ENCODE measurements around the gene ACAN. TPM values are rescaled to one million over a fixed set of nuclear protein-coding genes. Genes with fewer than 3 reads are reported as not detected.

ACAN gene
- total RNA-seq, 1 donor from 2014 or later = 1.4 TPM

DNA sequence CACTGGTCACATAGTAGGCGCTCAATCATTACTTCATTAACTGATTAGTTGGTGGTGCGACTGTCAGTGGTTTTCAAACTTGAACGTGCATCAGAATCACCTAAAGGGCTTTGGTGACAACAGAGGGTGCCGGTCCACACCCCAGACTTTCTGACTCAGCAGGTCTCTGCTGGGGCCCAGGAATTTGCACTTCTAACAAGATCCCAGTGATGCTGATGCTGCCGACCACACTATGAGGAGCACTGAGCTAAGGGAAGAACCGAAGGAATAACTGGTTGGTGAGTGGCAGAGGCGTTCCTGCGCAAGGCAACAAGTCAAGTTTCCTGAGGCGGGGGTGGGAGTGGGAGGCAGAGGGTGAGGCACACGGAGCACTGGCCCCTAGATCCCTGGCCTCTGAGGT, 73.3 kb downstream of the ACAN start:
- DNase-seq (ENCODE audit: low spot score) = no peak

DNA sequence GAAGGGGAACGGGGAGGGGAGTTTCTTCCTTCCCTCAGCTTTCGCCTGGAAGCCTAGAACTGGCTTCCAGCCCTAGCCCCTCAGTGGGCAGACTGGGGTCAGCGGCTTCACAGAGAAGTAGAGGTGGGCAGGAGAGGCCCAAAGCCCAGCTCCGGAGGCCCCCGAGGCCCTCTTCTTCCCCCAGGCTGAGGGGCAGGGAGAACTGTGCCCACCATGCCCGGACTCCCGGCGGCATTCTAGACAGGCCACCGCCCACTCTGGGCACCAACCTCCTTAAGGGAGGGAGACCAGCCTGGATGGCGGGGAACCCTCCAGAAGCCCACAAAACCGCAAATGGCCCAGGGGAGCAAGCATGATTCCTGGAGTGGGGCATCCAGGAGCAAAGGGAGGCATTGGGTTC, 74.2 kb downstream of the ACAN start:
- no peak for DNase-seq (ENCODE audit: low spot score)

- no peak for DNase-seq (ENCODE audit: low spot score)
Measured at GRCh38 chr15:88877906-88878305, 74.7 kb downstream of the ACAN start.

- DNase-seq (ENCODE audit: low spot score) = no peak
Measured at GRCh38 chr15:88878720-88879184, 75.5 kb downstream of the ACAN start.

DNA sequence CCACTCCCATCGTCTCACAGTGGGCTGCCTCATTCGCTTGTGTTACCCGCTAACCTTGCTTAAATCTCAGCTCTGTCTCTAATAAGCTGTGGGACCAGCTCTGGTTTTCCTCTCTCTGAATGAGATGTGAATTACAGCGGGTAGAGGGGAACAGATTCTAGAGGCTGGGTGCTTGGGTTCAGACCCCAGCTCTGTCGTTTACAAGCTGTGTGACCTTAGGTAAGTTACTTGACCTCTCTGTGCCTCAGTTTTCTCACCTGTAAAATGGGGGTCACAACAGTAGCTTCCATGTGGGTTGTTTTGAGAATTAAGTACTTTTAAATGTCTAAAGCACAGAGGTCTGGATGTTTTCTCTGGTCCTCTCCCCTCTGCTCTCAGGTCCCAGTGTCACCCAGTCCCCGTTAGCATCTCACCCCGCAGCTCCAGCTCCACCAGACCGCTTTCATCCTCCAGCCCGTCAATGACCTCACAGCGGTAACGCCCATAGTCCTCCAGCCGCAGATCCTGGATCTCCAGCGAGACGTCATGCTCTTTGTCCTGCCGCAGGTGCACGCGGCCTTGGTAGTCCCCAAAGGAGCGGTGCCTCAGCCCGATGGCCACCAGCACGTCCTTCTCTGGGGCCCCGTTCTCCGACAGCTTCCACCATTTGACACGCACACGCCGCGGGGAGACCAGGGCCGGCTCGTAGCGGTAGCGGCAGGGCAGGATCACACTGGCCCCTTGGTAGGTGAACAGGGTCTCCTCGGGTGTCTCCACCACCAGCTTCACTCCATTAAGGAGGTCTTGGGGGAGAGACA, 77.9 kb downstream of the ACAN start:
- no peak for DNase-seq (ENCODE audit: low spot score)

DNA sequence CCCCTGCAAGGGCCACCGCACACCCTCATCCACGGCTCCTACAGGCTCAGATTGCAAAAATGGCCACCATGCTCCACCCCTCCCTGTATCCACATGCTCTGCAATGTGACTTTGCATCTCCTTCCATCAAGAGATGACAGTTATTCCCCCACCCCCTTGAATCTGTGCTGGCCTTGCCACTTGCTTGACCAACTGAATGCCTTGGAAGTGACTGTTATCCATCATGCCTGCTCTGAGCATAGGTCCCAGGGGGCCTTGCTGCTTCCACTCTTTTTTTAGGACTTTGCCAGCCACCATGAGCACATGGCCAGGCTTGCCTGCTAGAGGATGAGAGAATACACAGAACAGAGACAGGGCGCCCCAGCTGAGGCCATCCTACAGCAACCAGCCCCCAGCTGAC, 78.5 kb downstream of the ACAN start:
- no peak for DNase-seq (ENCODE audit: low spot score)

DNA sequence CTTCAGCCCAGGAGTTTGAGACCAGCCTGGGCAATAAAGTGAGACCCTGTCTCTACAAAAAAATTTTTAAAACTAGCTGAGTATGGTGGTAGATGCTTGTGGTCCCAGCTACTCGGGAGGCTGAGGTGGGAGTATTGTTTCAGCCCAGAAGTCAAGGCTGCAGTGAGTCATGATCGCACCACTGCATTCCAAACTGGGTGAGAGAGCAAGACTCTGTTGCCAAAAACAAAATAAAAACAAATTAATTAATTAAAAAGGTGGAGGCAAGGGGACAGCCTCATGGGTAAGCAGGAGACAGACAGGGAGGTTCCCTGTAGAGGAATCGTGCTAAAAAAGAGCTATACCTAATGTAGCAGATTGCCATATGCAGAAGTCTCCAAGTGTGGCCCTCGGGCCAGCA, 79.5 kb downstream of the ACAN start:
- no peak for DNase-seq (ENCODE audit: low spot score)

DNA sequence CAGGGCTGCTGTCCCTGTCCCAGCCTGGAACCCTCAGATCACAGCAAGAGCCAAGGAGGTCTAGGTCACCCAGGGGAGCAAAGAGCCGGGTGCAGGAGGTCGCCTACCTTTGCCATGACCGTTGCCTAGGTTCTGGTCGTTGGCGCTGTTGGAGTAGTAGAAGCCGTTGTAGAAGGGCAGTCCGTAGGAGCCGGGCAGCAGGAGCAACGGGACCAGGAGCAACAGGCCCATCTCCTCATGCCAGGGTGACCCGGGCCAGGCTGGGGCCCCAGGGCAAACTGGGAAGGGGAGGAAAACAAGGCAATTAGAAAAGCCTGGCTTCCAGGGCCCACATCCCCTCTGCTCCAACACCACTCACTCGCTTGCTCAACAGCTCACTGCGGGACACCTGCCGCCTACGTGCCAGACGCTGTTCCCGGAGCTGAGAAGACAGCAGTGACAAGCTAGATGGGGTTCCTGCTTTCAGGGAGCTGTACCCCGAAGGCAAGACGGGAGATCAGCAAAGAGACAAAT, 83.9 kb downstream of the ACAN start:
- no peak for DNase-seq (ENCODE audit: low spot score)

DNA sequence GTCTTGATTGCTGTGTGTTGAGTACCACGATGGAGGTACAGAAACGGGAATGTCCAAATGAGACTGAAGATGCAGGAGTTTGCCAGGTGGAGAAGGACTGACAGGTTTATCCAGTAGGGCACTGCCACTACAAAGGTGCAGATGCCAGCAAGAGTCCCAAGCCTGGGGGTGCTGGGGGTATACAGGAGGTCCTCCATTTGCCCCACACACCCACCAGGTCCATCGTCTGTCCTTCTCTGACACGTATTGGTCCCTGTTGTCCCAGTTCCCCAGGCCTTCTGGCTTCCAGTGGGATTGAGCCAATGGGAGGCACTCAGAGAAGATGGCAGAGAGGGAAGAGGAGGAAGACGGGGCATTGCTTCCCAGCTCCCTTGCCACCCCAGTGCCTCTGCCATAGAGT, 85.5 kb downstream of the ACAN start:
- no peak for DNase-seq (ENCODE audit: low spot score)

- no peak for DNase-seq (ENCODE audit: low spot score)
Measured at GRCh38 chr15:88890495-88890894, 87.3 kb downstream of the ACAN start.

DNA sequence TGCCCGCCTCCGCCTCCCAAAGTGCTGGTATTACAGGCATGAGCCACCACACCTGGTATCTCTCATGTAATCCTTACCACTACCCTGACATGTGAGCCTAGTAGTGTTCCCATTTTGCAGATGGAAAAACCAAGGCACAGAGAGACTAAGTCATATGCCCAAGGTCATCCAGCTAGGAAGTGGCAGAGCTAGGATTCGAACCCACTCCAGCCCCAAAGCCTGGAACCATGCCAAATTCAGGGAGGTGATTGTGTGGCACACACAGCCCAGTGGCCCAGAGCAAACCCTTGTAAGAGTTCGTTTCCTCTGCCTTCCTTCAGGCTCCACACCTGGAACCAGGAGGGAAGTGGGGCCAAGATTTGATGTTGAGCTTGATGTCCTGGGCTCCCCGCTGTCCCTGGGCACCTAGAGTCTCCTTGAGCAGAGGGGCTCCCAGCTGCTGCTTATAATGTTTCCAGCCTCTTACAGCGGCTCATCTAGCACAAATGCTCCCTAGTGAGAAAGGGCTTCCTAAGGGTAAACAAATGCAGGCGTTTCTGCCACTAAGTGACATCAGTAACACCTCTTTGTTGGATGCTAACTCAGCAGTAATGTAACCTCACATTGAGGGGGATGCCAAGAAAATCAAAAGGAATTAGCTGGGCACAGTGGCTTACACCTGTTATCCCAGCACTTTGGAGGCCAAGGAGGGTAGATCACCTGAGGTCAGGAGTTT, 88.5 kb downstream of the ACAN start:
- no peak for DNase-seq (ENCODE audit: low spot score)

GRCh38 chr15:88894348-88894818, 91.1 kb downstream of the ACAN start:
- no peak for DNase-seq (ENCODE audit: low spot score)

- DNase-seq (ENCODE audit: low spot score) = no peak
Measured at GRCh38 chr15:88894819-88895767, 91.9 kb downstream of the ACAN start, which contains the start of gene HAPLN3. Gene HAPLN3 (minus strand): TSS chr15:88895544. CDS start chr15:88887298, 8,246 bp downstream.

GRCh38 chr15:88896333-88897033, 93.2 kb downstream of the ACAN start:
- no peak for DNase-seq (ENCODE audit: low spot score)

GRCh38 chr15:88897142-88897455, 93.9 kb downstream of the ACAN start:
- no peak for DNase-seq (ENCODE audit: low spot score)

DNA sequence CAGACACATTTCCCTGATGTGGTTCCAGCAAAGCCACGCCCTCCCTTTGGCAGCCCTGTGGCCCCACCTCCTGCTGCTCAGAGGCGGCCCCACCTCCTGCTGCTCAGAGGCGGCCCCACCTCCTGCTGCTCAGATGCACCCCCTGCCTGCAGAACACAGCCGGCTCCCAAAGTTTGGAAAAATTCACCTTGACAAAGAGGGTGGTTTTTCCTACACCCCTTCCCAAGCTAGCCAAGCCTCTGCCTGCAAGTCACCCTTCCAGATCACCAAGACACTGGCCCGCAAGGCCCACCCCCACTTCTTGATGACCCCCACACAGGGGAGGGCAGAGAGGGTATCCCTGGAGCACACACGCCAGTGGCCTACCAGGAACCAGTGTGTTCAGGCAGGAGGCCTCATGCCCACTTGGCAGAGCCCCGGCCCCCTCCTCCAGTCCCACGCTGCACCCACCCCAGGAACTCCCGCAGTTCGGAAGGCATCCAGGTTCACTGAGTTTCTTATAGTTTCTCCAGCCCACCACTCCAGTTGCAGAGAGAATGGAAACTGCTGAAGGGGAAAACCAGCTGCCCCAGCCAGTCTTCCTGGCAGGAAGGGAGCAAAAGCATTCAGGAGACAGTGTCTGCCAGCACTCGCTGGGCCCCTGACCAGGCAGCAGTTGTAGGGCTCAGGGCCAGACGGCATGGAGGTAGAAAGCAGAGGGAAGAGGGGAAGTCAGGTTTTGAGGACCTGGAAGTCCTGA, 94.4 kb downstream of the ACAN start:
- DNase-seq (ENCODE audit: low spot score) = no peak

- DNase-seq (ENCODE audit: low spot score) = no peak
Measured at GRCh38 chr15:88898736-88899135, 95.5 kb downstream of the ACAN start.

- no peak for DNase-seq (ENCODE audit: low spot score)
Measured at GRCh38 chr15:88899251-88899650, 96.0 kb downstream of the ACAN start.

GRCh38 chr15:88900309-88900981, 97.2 kb downstream of the ACAN start:
- no peak for DNase-seq (ENCODE audit: low spot score)

Measured in mesenteric fat pad (tissue), 1 donor.